SK-N-SH (cell line): ENCODE data around the gene KYAT1. TPM values are rescaled to one million over a fixed set of nuclear protein-coding genes. Genes with fewer than 3 reads are reported as not detected.

Experiments
- CTCF ChIA-PET: fragments of 300-600, 350-600 bp; formaldehyde crosslinking; extraction: SDS; loops from one replicate; lab custom pipeline; 2021; lab: Yijun Ruan, JAX
- POLR2A ChIA-PET: fragments of 350-600 bp; sonication (Branson Sonifier 250); formaldehyde crosslinking; extraction: SDS; loops from one replicate; lab custom pipeline; 2020; ENCODE audit warnings: antibody characterized with exemption, inconsistent platforms; lab: Yijun Ruan, JAX
- DNase-seq: peaks from one replicate; pipeline ENCODE4 v3.0.0; 2012
- H2AFZ ChIP-seq: fragments of 200-600 bp; sonication (generic); 2 replicates; pipeline ENCODE4 v1.8.1; 2016; ENCODE audit warnings: antibody characterized with exemption, mild to moderate bottlenecking, low read depth
- H3F3A ChIP-seq: fragments of 200-600 bp; sonication (generic); replicated peaks from 2 replicates; pipeline ENCODE3; 2016; ENCODE audit warnings: antibody characterized with exemption, mild to moderate bottlenecking; ENCODE audit not compliant: insufficient read depth
- H3K27ac ChIP-seq, 2 experiments: fragments of 200-500 bp in 1 of 2; fragments of 200-600 bp in 1 of 2; sonication (Bioruptor generic) in 1 of 2; sonication (generic), shearing (Covaris generic) in 1 of 2; 2 replicates each; pipeline versions ENCODE4 v1.5.1 to v1.6.1; 2014 to 2016; ENCODE audit warnings: low read depth in 2 of 2, inconsistent platforms in 1 of 2, low read length in 1 of 2, mild to moderate bottlenecking in 1 of 2, mixed read lengths in 1 of 2
- H3K27me3 ChIP-seq: fragments of 200-600 bp; sonication (generic), shearing (Covaris generic); 2 replicates; pipeline ENCODE4 v1.6.1; 2016; ENCODE audit warnings: mixed run types; ENCODE audit not compliant: insufficient read depth
- H3K36me3 ChIP-seq, 2 experiments: fragments of 200-500 bp in 1 of 2; fragments of 200-600 bp in 1 of 2; sonication (Bioruptor generic) in 1 of 2; sonication (generic) in 1 of 2; replicated peaks in 1 of 2; 2 replicates each; pipeline versions ENCODE3 to v1.5.1; 2014 to 2016; ENCODE audit warnings: low read length in 1 of 2, mild to moderate bottlenecking in 1 of 2; ENCODE audit not compliant: insufficient read depth in 2 of 2, control insufficient read depth in 1 of 2
- H3K4me1 ChIP-seq, 2 experiments: fragments of 200-500 bp in 1 of 2; fragments of 200-600 bp in 1 of 2; sonication (Bioruptor generic) in 1 of 2; sonication (generic), shearing (Covaris generic) in 1 of 2; 2 replicates each; pipeline versions ENCODE4 v1.5.1 to v1.6.1; 2014 to 2016; ENCODE audit warnings: low read depth in 1 of 2, low read length in 1 of 2, mixed run types in 1 of 2; ENCODE audit not compliant: insufficient read depth in 2 of 2, control insufficient read depth in 1 of 2
- H3K4me2 ChIP-seq: fragments of 200-600 bp; sonication (generic), shearing (Covaris generic); 2 replicates; pipeline ENCODE4 v1.6.1; 2017; ENCODE audit warnings: mixed run types
- H3K4me3 ChIP-seq, 2 experiments: fragments of 200-500 bp in 1 of 2; fragments of 200-600 bp in 1 of 2; sonication (Bioruptor generic) in 1 of 2; sonication (generic), shearing (Covaris generic) in 1 of 2; 2 replicates each; pipeline versions ENCODE4 v1.5.1 to v1.8.1; 2014 to 2016; ENCODE audit warnings: low read depth in 2 of 2, inconsistent platforms in 1 of 2, low read length in 1 of 2, mild to moderate bottlenecking in 1 of 2, mixed read lengths in 1 of 2, moderate library complexity in 1 of 2
- H3K79me2 ChIP-seq: fragments of 200-600 bp; sonication (generic); 2 replicates; pipeline ENCODE4 v1.8.1; 2017; ENCODE audit warnings: mild to moderate bottlenecking; ENCODE audit not compliant: insufficient read depth
- H3K9ac ChIP-seq: fragments of 200-600 bp; sonication (generic); 2 replicates; pipeline ENCODE4 v1.6.1; 2017; ENCODE audit warnings: mixed run types
- H3K9me2 ChIP-seq: fragments of 200-600 bp; sonication (generic); 2 replicates; pipeline ENCODE4 v1.6.1; 2017; ENCODE audit warnings: mixed run types
- H3K9me3 ChIP-seq: fragments of 200-600 bp; sonication (generic); 2 replicates; pipeline ENCODE4 v1.6.1; 2017; ENCODE audit warnings: mixed run types, mild to moderate bottlenecking, moderate library complexity
- H4K20me1 ChIP-seq: fragments of 200-600 bp; sonication (generic); 2 replicates; pipeline ENCODE4 v1.6.1; 2017; ENCODE audit warnings: mild to moderate bottlenecking, mixed run types; ENCODE audit not compliant: insufficient read depth
- EP300 ChIP-seq, 2 experiments: IDR thresholded peaks; 2 replicates each; pipeline versions ENCODE4 v1.4.0 to v1.6.1; 2012; ENCODE audit warnings: borderline replicate concordance in 1 of 2, low read depth in 1 of 2, low read length in 1 of 2
- FOXJ3 ChIP-seq: sonication (generic); formaldehyde crosslinking; IDR thresholded peaks from 2 replicates; pipeline ENCODE4 v1.5.1; 2020; ENCODE audit warnings: mild to moderate bottlenecking, missing genetic modification reagents
- GATA2 ChIP-seq: sonication (generic); formaldehyde crosslinking; IDR thresholded peaks from 2 replicates; pipeline ENCODE4 v1.5.0; 2020; ENCODE audit warnings: mild to moderate bottlenecking, missing genetic modification reagents
- POLR2AphosphoS5 ChIP-seq: IDR thresholded peaks from 2 replicates; pipeline ENCODE4 v1.6.1; 2012; ENCODE audit warnings: low read depth, low read length
- RCOR1 ChIP-seq: fragments of 150-350 bp; IDR thresholded peaks from 2 replicates; pipeline ENCODE4 v1.6.1; 2017; ENCODE audit warnings: antibody characterized with exemption, low read length
- RFX5 ChIP-seq: IDR thresholded peaks from 2 replicates; pipeline ENCODE4 v1.6.1; 2012; ENCODE audit warnings: mild to moderate bottlenecking, improper control_type of control experiment, low read length
- RXRA ChIP-seq: IDR thresholded peaks from 2 replicates; pipeline ENCODE4 v1.4.0; 2012; ENCODE audit warnings: low read depth, mild to moderate bottlenecking, borderline replicate concordance
- TAF1 ChIP-seq: IDR thresholded peaks from 2 replicates; pipeline ENCODE4 v1.6.1; 2012; ENCODE audit warnings: low read depth, mild to moderate bottlenecking, low read length, moderate library complexity, borderline replicate concordance
- TCF12 ChIP-seq: IDR thresholded peaks from 2 replicates; pipeline ENCODE4 v1.4.0; 2012
- WGBS: methylation state at CpG from one replicate; pipeline ENCODE4 v1.1.6; 2017; ENCODE audit warnings: low lambda C conversion rate; 5-methylcytosine and 5-hydroxymethylcytosine counted together
- polyA plus RNA-seq, 3 experiments: library from polyadenylated mRNA; depleted of rRNA; stranded (reverse); fragments of >200 nt; gene quantifications; 2 replicates each; pipeline ENCODE4 v1.2.3, GENCODE V29; 2012
- TF ChIP-seq, protein P1 (sequence below): IDR thresholded peaks from 2 replicates; pipeline ENCODE4 v1.4.0; 2012; ENCODE audit warnings: low read depth, borderline replicate concordance
- TF ChIP-seq, protein P2 (sequence below): IDR thresholded peaks from 2 replicates; pipeline ENCODE4 v1.4.0; 2012; ENCODE audit warnings: low read depth
- TF ChIP-seq, protein P3 (sequence below): IDR thresholded peaks from 2 replicates; pipeline ENCODE4; 2012

KYAT1 gene
- polyA plus RNA-seq, 1 of the 3 experiments (the other 2 are of a cell fraction): 9.4 TPM

DNA sequence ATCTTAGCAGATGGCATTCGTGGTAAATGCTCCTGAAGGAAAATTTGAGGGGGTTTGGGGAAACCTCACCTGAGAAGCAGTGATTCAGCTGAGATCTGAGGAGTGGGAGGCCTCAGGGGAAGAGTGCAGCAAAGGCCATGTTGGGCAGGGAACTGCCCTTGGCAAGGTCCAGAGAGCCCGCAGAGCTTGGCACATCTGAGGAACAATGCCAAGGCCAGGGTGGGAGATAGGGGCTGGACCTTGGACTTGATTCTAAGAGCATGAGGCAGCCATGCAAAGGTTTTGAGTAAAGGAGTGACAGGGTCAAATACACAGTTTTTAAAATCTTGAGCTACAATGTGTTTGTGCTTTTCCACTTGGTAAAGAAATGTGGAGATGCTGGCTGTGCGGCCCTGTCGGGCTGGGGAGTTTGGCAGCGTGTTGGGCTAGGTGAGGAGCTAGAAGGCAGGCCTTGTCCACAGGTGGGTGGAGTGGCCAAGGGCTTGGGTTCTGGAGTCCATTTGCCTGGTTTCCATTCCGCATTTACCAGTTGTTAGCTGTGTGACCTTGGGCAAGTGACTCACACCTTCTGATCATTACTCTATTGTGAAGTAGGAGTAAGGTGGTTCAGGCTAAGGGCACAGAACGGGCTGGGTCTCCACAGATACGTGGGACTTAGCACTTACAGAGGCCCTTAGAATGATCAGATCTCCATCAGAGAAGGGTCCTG lies 88.6 kb downstream of the KYAT1 start:
- CTCF ChIA-PET: interaction anchor here (0.7 to 1.2 kb wide), 3 partner anchors 25 to 134 kb away, joined by 3 read pairs; no protein-coding TSS in a partner anchor
- Histone ChIP-seq H3K79me2 (peaks cover 12% of the 10 kb centered on the region; the same call in 1 of the 2 replicates), H3K4me3 (no peak overlapping the region), H3F3A (peaks cover 5% of the 10 kb centered on the region)
- TF ChIP-seq RXRA (no peak), EP300 (IDR thresholded peaks at IDR 0.05; ENCODE audit: borderline replicate concordance in 1 of 2, low read depth in 1 of 2, low read length in 1 of 2) (no peak)
- TF ChIP-seq, all 33 proteins: peak for 0
- H3K9me2 ChIP-seq: no peaks in the 10 kb centered on the region
- DNase-seq: no peak
- 87% methylated on average over 7 of the region's 8 CpGs for WGBS
- no peak overlapping the region for H3K9ac ChIP-seq
- no peak overlapping the region for H3K27ac ChIP-seq
- H3K4me2 ChIP-seq: no peak overlapping the region
- H4K20me1 ChIP-seq: no peaks in the 10 kb centered on the region
- no peak overlapping the region for H2AFZ ChIP-seq
- peaks cover 0 to 3% of the 10 kb centered on the region in 2 experiments; a peak in 1 of 4 replicates for H3K4me1 ChIP-seq
- POLR2A ChIA-PET: interaction anchor here (0.6 kb wide), 1 partner anchor 861 kb away, joined by 5 read pairs; no protein-coding TSS in a partner anchor
- peaks cover 22 to 40% of the 10 kb centered on the region in 2 experiments for H3K36me3 ChIP-seq
- no peaks in the 10 kb centered on the region for H3K9me3 ChIP-seq
- no peaks in the 10 kb centered on the region for H3K27me3 ChIP-seq

DNA sequence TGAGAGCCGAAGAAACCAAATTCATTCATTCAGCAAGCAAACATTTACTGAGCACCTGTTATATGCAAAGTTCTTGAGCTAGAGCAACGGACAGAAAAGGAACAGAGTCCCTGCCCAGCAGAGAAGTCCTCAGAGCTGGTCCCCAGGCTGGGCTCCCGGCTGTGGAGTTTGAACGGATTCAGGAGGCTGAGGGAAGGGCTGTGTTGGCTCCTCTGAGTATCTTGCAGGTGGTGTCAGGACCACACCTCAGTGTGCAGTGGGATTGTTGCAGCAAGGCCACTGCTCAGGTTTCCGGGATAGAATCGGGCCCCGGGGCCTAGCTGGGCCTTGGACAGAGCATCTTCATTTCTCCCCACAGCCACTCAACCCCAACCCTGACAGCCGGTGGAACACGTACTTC lies 89.6 kb downstream of the KYAT1 start:
- H2AFZ ChIP-seq: no peak overlapping the region
- no peaks in the 10 kb centered on the region for H4K20me1 ChIP-seq
- no peak overlapping the region for H3K27ac ChIP-seq
- H3K27me3 ChIP-seq: no peaks in the 10 kb centered on the region
- H3K9ac ChIP-seq: no peak overlapping the region
- H3F3A ChIP-seq: peaks cover 5% of the 10 kb centered on the region
- POLR2A ChIA-PET: no interaction called here
- H3K79me2 ChIP-seq: peaks cover 22% of the 10 kb centered on the region
- H3K9me2 ChIP-seq: no peaks in the 10 kb centered on the region
- TF ChIP-seq GATA2 (CRISPR knock-in tag): no peak
- TF ChIP-seq, protein P1, sequence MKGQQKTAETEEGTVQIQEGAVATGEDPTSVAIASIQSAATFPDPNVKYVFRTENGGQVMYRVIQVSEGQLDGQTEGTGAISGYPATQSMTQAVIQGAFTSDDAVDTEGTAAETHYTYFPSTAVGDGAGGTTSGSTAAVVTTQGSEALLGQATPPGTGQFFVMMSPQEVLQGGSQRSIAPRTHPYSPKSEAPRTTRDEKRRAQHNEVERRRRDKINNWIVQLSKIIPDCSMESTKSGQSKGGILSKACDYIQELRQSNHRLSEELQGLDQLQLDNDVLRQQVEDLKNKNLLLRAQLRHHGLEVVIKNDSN: no peak
- no peak for TF ChIP-seq RCOR1
- no peak for TF ChIP-seq RFX5
- TF ChIP-seq, protein P2, sequence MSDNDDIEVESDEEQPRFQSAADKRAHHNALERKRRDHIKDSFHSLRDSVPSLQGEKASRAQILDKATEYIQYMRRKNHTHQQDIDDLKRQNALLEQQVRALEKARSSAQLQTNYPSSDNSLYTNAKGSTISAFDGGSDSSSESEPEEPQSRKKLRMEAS: no peak
- TF ChIP-seq TAF1: no peak
- no peak for TF ChIP-seq POLR2AphosphoS5
- TF ChIP-seq FOXJ3 (CRISPR knock-in tag): no peak
- TF ChIP-seq, protein P3, sequence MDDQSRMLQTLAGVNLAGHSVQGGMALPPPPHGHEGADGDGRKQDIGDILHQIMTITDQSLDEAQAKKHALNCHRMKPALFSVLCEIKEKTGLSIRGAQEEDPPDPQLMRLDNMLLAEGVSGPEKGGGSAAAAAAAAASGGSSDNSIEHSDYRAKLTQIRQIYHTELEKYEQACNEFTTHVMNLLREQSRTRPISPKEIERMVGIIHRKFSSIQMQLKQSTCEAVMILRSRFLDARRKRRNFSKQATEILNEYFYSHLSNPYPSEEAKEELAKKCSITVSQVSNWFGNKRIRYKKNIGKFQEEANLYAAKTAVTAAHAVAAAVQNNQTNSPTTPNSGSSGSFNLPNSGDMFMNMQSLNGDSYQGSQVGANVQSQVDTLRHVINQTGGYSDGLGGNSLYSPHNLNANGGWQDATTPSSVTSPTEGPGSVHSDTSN: no peak
- TF ChIP-seq TCF12: no peak
- H3K9me3 ChIP-seq: no peaks in the 10 kb centered on the region
- WGBS: 96% methylated on average over 7 of the region's 9 CpGs
- no peak for DNase-seq
- peaks cover 0 to 8% of the 10 kb centered on the region in 2 experiments; a peak in 1 of 4 replicates for H3K4me1 ChIP-seq
- H3K4me3 ChIP-seq: no peak overlapping the region
- CTCF ChIA-PET: interaction anchor here (1.1 kb wide), 1 partner anchor 26 kb away, joined by 3 read pairs; the partner anchor contains the start of gene ENDOG
- no peak overlapping the region for H3K4me2 ChIP-seq
- H3K36me3 ChIP-seq: peaks cover 12 to 38% of the 10 kb centered on the region in 2 experiments
